GM12891 (cell line): ENCODE data around the gene MRAP.

Source experiments
- POLR2A ChIP-seq: IDR thresholded peaks from 2 replicates; pipeline ENCODE4 v1.6.1; 2011; ENCODE audit warnings: low read depth, low read length, control low read depth
- POLR2AphosphoS5 ChIP-seq: IDR thresholded peaks from 2 replicates; pipeline ENCODE4 v1.6.1; 2011; ENCODE audit warnings: low read depth, low read length, control low read depth

DNA sequence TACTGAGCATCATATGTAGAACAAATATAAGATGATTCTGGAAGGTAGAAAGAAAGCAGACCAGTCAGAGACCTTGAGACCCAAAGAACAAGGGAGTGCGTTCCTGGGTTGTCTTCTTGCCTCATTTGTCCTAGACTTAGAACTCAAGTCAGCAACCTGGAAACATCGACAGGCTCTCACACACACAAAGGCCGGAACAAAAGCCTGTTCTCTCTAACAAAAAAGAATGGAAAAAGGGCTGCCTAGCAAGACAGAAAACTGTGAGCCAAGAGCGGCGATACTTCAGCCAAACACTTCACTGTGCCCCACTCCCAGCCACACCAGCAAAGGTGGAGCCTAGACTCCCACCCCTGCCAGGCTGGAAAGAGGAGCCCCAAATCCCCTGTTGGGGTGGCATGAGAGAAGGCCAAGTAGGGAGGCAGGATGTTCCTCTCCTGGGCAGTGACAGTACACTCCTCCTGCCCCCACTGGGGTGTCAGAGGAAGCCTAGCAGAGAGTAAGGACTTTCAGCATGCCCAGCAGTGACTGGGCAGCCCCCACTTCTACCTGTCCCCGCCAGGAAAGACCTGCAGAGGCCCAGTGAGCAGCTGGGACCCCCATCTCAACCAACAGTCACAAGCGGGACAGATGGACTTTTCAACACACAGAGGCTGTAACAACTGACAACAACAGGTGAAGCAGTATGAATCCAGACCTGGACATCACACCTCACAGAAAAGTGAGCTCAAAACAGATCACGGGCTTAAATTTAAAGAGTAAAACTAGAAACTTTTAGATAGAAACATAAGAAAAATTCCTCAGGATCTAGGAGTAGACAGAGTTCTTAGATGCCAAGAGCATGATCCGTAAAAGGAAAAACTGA, 33.0 kb downstream of the MRAP start:
- TF ChIP-seq POLR2AphosphoS5, result no peak
- TF ChIP-seq POLR2A, result no peak
